IPS DF 6.9 (cell line): ENCODE results near the gene TWSG1.
A peak's percentile ranks its signal among the peaks of the same experiment; 100 is the strongest.

Experiments used
- DNase-seq: peaks from one replicate; pipeline ENCODE4 v3.0.0-alpha.2; 2013; ENCODE audit warnings: low read depth, low spot score
- H3K27ac ChIP-seq: one replicate; pipeline ENCODE4 v1.5.1; 2013; ENCODE audit warnings: low read length, control low read depth
- H3K27me3 ChIP-seq: 2 replicates; pipeline ENCODE4 v1.6.1; 2013; ENCODE audit warnings: mild to moderate bottlenecking, low read length; ENCODE audit not compliant: control insufficient read depth, insufficient read depth
- H3K36me3 ChIP-seq: 2 replicates; pipeline ENCODE4 v1.6.1; 2013; ENCODE audit warnings: low read length; ENCODE audit not compliant: control insufficient read depth, insufficient read depth
- H3K4me1 ChIP-seq: 2 replicates; pipeline ENCODE4 v1.6.1; 2013; ENCODE audit warnings: low read length; ENCODE audit not compliant: control insufficient read depth, insufficient read depth
- H3K4me3 ChIP-seq: 2 replicates; pipeline ENCODE4 v1.5.1; 2013; ENCODE audit warnings: mild to moderate bottlenecking, low read length
- H3K9me3 ChIP-seq: 2 replicates; pipeline ENCODE4 v1.6.1; 2013; ENCODE audit warnings: low read length, inconsistent platforms; ENCODE audit not compliant: control insufficient read depth, insufficient read depth
- WGBS: extraction: QIAGEN DNeasy Blood & Tissue Kit; methylation state at CpG from one replicate; pipeline ENCODE4 v1.1.7; 2013; ENCODE audit warnings: mixed read lengths, missing lambda C conversion rate; ENCODE audit not compliant: insufficient read length, insufficient coverage; 5-methylcytosine and 5-hydroxymethylcytosine counted together

Gene TWSG1

DNA sequence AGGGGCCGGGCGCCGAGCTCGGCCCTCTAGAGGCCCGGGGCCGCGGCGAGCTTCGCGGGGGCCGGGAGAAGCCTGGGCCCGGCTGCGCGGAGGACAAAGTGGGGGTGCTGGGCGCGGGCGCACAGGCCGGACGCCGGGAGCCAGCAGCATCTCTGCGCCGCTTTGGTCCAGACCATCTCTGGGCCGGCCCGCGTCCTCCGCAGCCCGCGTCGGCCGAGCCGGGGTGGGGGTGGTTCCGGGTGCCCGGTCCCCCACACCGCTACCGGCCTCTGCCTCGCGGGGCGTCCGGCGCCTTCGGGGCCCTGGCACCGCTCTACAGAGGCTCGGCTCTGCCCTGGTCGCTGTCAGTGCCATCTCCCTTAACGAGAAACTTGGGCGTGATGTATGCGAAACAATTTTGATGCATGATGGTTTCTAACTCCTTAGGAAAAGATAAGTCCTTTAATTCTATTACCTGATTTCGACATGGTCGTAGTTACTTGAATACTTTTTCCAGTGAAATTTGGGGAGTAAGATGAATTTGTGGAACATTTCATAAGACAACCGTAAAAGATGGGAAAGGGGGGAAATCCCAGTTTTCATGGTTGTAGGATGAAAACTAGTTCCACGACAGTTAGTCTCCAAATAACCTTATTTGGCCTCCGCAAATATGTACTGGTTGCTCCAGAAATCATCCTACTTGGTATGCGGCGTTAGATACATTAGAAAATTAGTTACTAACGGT is 562 bp downstream of the TWSG1 start:
- no CpG with 5 or more reads among the region's 55 CpGs for WGBS
- Histone ChIP-seq H3K27ac (no peak overlapping the region), H3K27me3 (no peaks in the 10 kb centered on the region), H3K9me3 (no peaks in the 10 kb centered on the region), H3K36me3 (no peaks in the 10 kb centered on the region), H3K4me3 (peak overlapping the region; percentile 96), H3K4me1 (no peaks in the 10 kb centered on the region)
- no peak for DNase-seq

DNA sequence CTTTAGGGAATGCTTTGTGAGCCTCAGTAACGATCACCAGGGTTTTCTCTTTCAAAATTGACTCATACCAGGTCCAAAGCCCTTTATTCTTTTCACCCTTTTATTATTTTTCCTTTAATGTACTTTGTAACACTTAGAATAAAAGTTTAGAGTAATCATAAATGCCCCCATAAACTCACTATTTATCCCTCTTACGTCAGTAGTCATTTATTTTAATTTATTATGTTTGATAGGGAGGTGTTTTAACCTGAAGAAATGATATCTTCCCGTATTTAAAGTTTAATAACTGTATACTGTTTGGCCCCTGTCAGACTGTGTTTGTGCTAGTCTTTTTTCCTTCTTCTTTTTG is 1.1 kb downstream of the TWSG1 start:
- Histone ChIP-seq H3K27ac (no peak overlapping the region), H3K36me3 (no peaks in the 10 kb centered on the region), H3K9me3 (no peaks in the 10 kb centered on the region), H3K4me3 (peak overlapping the region; percentile 96; the same call in 1 of the 2 replicates), H3K4me1 (no peaks in the 10 kb centered on the region), H3K27me3 (no peaks in the 10 kb centered on the region)
- WGBS, result no CpG with 5 or more reads among the region's 3 CpGs
- no peak for DNase-seq

DNA sequence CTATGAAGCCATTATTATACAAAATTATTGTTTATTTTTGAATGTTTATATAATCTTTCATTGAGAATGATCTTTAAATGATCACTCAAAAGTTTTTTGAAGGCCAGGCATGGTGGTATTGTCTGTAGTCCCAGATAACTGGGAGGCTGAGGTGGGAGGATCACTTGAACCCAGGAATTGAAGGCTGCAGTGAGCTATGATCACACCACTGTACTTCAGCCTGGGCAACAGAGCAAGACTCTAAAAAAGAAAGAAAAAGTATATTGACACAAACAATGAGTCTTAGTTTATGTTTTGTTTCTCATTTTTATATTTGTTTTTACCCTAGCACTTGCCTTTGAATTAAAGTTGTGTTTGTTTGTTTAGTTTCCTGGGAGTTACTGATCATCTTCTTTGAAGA is 2.3 kb downstream of the TWSG1 start:
- Histone ChIP-seq H3K27me3 (no peaks in the 10 kb centered on the region), H3K36me3 (no peaks in the 10 kb centered on the region), H3K9me3 (no peaks in the 10 kb centered on the region), H3K4me3 (no peak overlapping the region), H3K27ac (no peak overlapping the region), H3K4me1 (no peaks in the 10 kb centered on the region)
- DNase-seq, result no peak

DNA sequence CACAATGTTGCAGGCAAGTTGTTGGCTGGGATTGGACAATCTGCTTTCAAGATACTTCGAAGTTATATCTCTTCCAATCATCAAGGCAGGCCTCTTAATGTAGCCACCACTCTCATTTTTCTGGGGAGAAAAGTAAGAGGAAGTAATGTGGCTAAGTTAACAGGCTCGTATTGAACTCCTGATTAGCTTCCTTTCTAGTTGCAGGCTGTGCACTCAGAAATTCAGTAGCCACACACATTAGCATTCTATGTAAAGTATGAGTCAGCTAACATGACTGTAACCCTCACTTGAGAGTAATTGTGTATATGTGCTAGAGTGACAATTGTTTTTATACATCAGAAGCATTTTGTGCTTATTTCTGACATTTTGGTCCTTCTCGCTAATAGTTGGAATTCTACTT is 3.3 kb downstream of the TWSG1 start:
- WGBS, result no CpG with 5 or more reads among the region's 3 CpGs

DNA sequence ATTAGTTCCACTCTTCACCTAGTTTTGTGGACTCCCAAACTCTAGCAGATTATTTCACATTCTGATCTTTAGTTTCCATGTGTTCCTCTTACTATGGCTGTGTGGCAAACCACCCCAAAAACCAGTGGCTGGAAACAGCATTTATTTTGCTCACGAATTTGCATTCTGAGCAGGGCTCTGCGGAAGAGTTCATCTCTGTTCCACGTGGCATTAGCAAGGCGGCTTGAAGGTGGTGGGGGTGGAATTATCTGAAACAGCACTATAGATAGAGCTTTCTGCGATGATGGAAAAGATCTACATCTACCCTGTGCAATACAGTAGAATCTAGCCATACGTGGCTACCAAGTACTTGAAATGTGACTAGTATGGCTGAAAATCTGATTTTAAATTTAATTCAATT is 5.9 kb downstream of the TWSG1 start:
- no peaks in the 10 kb centered on the region for H3K36me3 ChIP-seq
- no peaks in the 10 kb centered on the region for H3K4me1 ChIP-seq
- no peaks in the 10 kb centered on the region for H3K27me3 ChIP-seq
- no peak overlapping the region for H3K27ac ChIP-seq
- H3K4me3 ChIP-seq, result no peak overlapping the region
- no peak for DNase-seq
- no peaks in the 10 kb centered on the region for H3K9me3 ChIP-seq
- no CpG with 5 or more reads among the region's 6 CpGs for WGBS

More for the DNA sequence above, 3.3 kb downstream of the TWSG1 start:
- DNase-seq, result no peak
- no peaks in the 10 kb centered on the region for H3K4me1 ChIP-seq
- no peak overlapping the region for H3K27ac ChIP-seq
- no peaks in the 10 kb centered on the region for H3K9me3 ChIP-seq
- no peaks in the 10 kb centered on the region for H3K36me3 ChIP-seq
- H3K4me3 ChIP-seq, result no peak overlapping the region
- no peaks in the 10 kb centered on the region for H3K27me3 ChIP-seq

DNA sequence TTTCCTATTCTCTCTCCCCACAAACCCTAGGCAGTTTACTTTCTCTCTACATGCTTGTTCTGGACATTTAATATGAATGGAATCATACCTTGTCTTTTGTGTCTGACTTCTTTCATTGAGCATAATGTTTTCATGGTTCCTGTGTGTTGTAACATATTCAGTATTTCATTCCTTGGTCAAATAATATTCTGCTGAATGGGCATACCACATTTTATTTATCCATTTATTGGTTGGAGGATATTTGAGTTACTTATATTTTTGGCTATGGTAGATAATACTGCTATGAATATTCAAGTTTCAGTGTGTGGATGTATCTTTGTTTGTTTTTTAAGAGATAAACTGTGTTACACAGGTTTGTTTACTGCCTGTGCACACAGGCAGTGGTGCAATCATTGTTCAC is 9.0 kb downstream of the TWSG1 start:
- no peak overlapping the region for H3K27ac ChIP-seq
- H3K9me3 ChIP-seq, result no peaks in the 10 kb centered on the region
- no peaks in the 10 kb centered on the region; the same call in 1 of the 2 replicates for H3K4me1 ChIP-seq
- H3K4me3 ChIP-seq, result no peak overlapping the region
- no peaks in the 10 kb centered on the region for H3K27me3 ChIP-seq
- no peak for DNase-seq
- H3K36me3 ChIP-seq, result no peaks in the 10 kb centered on the region

DNA sequence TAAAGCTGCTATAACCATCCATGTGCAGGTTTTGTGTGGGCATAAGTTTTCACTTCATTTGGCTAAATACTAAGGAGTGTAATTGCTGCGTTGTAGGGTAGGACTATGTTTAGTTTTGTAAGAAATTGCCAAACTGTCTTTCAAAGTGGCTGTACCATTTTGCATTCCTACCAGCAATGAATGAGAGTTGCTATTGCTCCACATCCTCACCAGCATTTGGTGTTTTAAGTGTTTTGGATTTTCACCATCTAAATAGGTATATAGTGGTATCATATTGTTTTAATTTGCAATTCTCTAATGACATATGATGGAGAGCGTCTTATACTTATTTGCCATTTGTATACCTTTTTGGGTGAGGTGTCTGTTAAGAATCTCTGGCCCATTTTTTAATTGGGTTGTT is 12.2 kb downstream of the TWSG1 start:
- no peaks in the 10 kb centered on the region for H3K36me3 ChIP-seq
- H3K27ac ChIP-seq, result no peak overlapping the region
- no peak overlapping the region for H3K4me3 ChIP-seq
- no peaks in the 10 kb centered on the region; the same call in 1 of the 2 replicates for H3K4me1 ChIP-seq
- H3K27me3 ChIP-seq, result no peaks in the 10 kb centered on the region
- H3K9me3 ChIP-seq, result no peaks in the 10 kb centered on the region
- no CpG with 5 or more reads among the region's 2 CpGs for WGBS
- DNase-seq, result no peak

DNA sequence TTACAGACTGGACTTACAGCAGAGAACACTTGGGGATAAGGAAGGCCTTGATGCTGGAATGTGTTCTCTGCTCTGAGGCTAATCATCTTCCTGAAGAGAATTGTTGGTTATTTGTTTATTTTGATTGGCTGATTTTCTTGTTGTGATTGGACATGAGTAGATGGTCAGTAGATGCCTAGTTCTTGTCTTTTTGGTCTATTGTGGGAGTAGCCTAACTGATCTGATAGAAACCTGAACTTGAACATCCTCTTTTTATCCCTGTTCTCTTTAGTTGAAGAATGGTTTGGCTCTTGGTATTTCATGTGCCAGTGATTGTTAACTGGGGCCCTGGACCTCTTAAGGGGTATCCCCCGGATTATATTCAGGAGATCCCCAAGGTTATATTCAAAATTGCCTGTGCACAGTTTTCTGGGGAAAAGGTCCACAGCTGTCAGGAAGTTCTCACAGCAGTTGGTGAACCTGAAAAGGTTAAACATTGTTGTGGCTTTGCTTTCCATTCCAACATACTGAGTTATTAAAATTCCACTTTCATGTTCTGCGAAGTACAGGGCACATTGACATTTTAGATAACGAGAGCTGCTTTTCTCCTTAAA is 13.6 kb downstream of the TWSG1 start:
- Histone ChIP-seq H3K9me3 (no peaks in the 10 kb centered on the region), H3K4me1 (no peaks in the 10 kb centered on the region; the same call in 1 of the 2 replicates), H3K4me3 (no peak overlapping the region), H3K36me3 (no peaks in the 10 kb centered on the region), H3K27me3 (no peaks in the 10 kb centered on the region), H3K27ac (no peak overlapping the region)
- WGBS, result no CpG with 5 or more reads among the region's 3 CpGs
- no peak for DNase-seq

DNA sequence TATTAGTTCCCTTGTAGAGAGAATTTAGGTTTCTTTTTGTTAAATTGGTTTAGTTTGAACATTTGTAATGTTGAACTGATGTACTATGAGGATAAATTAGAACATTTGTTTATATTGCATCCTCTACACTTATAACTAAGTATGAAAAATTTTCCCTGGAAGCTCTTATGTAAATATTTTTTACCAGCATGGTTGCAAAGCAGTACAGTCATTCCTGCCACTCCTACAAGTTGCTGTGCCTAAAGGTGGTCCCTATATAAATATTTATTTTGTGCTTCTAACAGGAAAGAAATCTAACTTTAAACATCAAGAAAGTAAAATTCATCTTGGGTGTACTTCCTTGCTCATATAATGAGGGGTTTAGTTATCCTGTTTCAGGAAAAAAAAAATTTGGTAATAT is 14.2 kb downstream of the TWSG1 start:
- H3K27me3 ChIP-seq, result no peaks in the 10 kb centered on the region
- H3K36me3 ChIP-seq, result no peaks in the 10 kb centered on the region
- H3K4me3 ChIP-seq, result no peak overlapping the region
- no peak overlapping the region for H3K27ac ChIP-seq
- no peaks in the 10 kb centered on the region; the same call in 1 of the 2 replicates for H3K4me1 ChIP-seq
- H3K9me3 ChIP-seq, result no peaks in the 10 kb centered on the region
- no peak for DNase-seq

DNA sequence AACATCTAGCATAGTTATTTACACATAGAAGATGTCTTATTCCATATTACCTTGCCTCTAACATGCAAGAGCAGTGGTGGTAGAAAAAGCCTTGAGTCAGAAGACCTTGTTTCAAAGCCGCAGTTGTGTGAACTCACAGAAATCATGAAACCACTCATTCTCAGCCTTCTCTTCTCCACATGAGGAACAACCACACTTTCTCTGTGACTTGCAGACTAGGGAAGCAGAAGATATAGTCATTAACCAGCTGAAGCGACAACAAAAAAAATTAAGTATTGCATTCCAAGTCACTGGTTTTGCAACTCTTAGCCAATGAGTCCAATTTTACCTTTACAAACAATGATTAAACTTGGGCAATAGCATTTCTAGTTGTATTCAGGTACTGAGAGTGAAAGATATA is 19.0 kb downstream of the TWSG1 start:
- H3K9me3 ChIP-seq, result no peaks in the 10 kb centered on the region
- no peaks in the 10 kb centered on the region for H3K27me3 ChIP-seq
- no peak overlapping the region for H3K4me3 ChIP-seq
- no peak for DNase-seq
- no CpG with 5 or more reads among the region's 2 CpGs for WGBS
- no peaks in the 10 kb centered on the region for H3K36me3 ChIP-seq
- no peaks in the 10 kb centered on the region for H3K4me1 ChIP-seq
- H3K27ac ChIP-seq, result no peak overlapping the region

DNA sequence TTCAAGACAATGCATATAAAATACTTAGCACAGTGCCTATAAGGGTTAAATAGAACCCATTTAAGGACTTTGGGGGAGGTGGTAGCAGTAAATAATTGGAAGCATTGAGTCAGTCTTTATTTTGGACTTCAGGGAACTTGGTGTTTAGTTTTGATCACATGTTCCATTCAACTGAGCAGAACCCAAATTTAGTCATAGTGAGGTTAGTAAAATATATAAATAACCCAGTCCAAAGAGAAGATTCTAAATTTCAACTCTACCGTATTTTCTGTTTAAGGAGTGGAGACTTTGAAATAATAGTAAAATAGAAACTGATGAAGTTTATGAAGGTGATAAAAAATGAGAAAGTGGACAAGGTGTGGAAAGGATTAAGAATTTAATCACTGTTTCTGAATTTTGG is 19.7 kb downstream of the TWSG1 start:
- WGBS, result no CpG with 5 or more reads among the region's 1 CpG
- DNase-seq, result no peak
- no peaks in the 10 kb centered on the region for H3K9me3 ChIP-seq
- no peaks in the 10 kb centered on the region for H3K27me3 ChIP-seq
- H3K36me3 ChIP-seq, result no peaks in the 10 kb centered on the region
- no peak overlapping the region for H3K4me3 ChIP-seq
- no peak overlapping the region for H3K27ac ChIP-seq
- H3K4me1 ChIP-seq, result no peaks in the 10 kb centered on the region
